ENCODE measurements around the gene DIP2B. TPM values are rescaled to one million over a fixed set of nuclear protein-coding genes. Genes with fewer than 3 reads are reported as not detected.

The DIP2B gene
- polyA plus RNA-seq, 3 donors: 3.5 to 12.3 (median 6.5) TPM

DNA sequence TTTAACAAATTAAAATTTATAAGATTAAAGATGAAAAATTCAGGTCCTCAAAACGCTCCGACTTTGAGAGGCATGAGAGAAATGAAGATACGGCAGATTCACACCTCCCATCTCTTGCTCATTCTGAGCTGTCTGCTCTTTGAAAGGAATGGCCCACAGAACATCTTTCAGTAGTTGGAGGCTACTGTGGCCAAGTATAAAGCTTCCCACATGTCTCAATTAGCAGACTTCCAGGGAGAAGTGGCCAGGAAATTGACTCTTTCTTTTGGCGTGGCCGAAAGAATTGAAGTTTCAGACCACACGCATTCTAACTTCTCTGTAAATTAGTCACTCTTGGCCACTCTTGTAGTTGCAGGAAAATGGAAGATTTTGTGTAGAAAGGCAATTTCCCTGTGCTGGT is 129.2 kb downstream of the DIP2B start:
- Histone ChIP-seq H3K4me1 (ENCODE audit: control insufficient read depth in 1 of 2, insufficient read depth in 2 of 2, low read length in 2 of 2) (peaks cover 22 to 23% of the 10 kb centered on the region in 2 donors), H3K4me3 (replicated peaks in 1 of 3; ENCODE audit: low read depth in 2 of 3, low read length in 3 of 3) (no peak overlapping the region), H4K20me1 (ENCODE audit: insufficient read depth, low read length) (peaks cover 64% of the 10 kb centered on the region), H3K36me3 (replicated peaks in 1 of 2; ENCODE audit: control insufficient read depth in 1 of 2, insufficient read depth in 2 of 2, low read length in 2 of 2) (peaks cover 10 to 24% of the 10 kb centered on the region in 2 donors), H3K9ac (ENCODE audit: insufficient read depth, low read length, poor library complexity, severe bottlenecking) (no peak overlapping the region), H3K27ac (ENCODE audit: low read depth in 1 of 2, low read length in 2 of 2) (peak overlapping the region in 1 of 2 donors; percentile 14), H3K4me2 (replicated peaks; ENCODE audit: extremely low read depth, low read length, poor library complexity, severe bottlenecking) (no peak overlapping the region), H3K9me3 (replicated peaks in 1 of 2; ENCODE audit: control insufficient read depth in 1 of 2, insufficient read depth in 1 of 2, low read length in 2 of 2) (no peaks in the 10 kb centered on the region), H2AFZ (ENCODE audit: insufficient read depth, low read depth, low read length, poor library complexity, severe bottlenecking) (no peak overlapping the region), H3K27me3 (ENCODE audit: control insufficient read depth in 2 of 2, insufficient read depth in 2 of 2, low read length in 2 of 2) (no peaks in the 10 kb centered on the region), H3K79me2 (ENCODE audit: insufficient read depth, low read length) (peaks cover 48% of the 10 kb centered on the region)
- no peaks in the 10 kb centered on the region for H3K27me3 Mint-ChIP-seq (ENCODE audit: low read depth in 3 of 3)
- intact Hi-C loops (cut with micrococcal nuclease): no loop called here
- WGBS (ENCODE audit: insufficient coverage): no CpG with 5 or more reads among the region's 6 CpGs
- H3K27ac Mint-ChIP-seq: peak overlapping the region; percentile 7 to 78 (median 30)
- H3K36me3 Mint-ChIP-seq: peaks cover 11 to 24% of the 10 kb centered on the region in 2 donors
- TF ChIP-seq, protein P1, sequence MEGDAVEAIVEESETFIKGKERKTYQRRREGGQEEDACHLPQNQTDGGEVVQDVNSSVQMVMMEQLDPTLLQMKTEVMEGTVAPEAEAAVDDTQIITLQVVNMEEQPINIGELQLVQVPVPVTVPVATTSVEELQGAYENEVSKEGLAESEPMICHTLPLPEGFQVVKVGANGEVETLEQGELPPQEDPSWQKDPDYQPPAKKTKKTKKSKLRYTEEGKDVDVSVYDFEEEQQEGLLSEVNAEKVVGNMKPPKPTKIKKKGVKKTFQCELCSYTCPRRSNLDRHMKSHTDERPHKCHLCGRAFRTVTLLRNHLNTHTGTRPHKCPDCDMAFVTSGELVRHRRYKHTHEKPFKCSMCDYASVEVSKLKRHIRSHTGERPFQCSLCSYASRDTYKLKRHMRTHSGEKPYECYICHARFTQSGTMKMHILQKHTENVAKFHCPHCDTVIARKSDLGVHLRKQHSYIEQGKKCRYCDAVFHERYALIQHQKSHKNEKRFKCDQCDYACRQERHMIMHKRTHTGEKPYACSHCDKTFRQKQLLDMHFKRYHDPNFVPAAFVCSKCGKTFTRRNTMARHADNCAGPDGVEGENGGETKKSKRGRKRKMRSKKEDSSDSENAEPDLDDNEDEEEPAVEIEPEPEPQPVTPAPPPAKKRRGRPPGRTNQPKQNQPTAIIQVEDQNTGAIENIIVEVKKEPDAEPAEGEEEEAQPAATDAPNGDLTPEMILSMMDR (IDR thresholded peaks at IDR 0.05): no peak
- H3K4me1 Mint-ChIP-seq: peaks cover 32% of the 10 kb centered on the region
- no peak overlapping the region for H3K4me3 Mint-ChIP-seq
- peak in 1 of 3 donors; percentile 15 for DNase-seq
- H3K9me3 Mint-ChIP-seq: no peaks in the 10 kb centered on the region

DNA sequence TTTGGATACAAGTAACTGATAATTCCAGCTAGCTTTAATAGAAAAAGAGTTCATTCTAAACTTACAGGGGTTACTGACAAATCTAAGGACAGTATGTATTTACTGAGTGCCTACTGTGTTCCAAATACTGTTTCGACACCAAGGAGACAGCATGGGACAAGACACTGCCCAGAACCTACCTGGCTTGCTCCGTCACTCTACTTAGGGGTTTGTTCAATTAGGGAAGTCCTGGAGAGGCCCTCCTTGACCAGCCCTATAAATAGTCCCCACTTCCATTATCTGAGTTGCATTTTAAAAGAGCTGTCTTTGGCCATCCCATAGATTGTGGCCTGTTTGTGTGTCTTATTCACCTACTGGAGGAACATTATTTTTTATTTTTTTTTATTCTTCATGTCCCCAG is 129.6 kb downstream of the DIP2B start:
- intact Hi-C loops (cut with micrococcal nuclease): no loop called here
- no peaks in the 10 kb centered on the region for H3K9me3 Mint-ChIP-seq
- Histone ChIP-seq H3K4me3 (replicated peaks in 1 of 3; ENCODE audit: low read depth in 2 of 3, low read length in 3 of 3) (no peak overlapping the region), H3K4me2 (replicated peaks; ENCODE audit: extremely low read depth, low read length, poor library complexity, severe bottlenecking) (no peak overlapping the region), H3K9ac (ENCODE audit: insufficient read depth, low read length, poor library complexity, severe bottlenecking) (no peak overlapping the region), H3K27me3 (ENCODE audit: control insufficient read depth in 2 of 2, insufficient read depth in 2 of 2, low read length in 2 of 2) (no peaks in the 10 kb centered on the region), H2AFZ (ENCODE audit: insufficient read depth, low read depth, low read length, poor library complexity, severe bottlenecking) (no peak overlapping the region), H3K36me3 (replicated peaks in 1 of 2; ENCODE audit: control insufficient read depth in 1 of 2, insufficient read depth in 2 of 2, low read length in 2 of 2) (peaks cover 7 to 20% of the 10 kb centered on the region in 2 donors), H3K9me3 (replicated peaks in 1 of 2; ENCODE audit: control insufficient read depth in 1 of 2, insufficient read depth in 1 of 2, low read length in 2 of 2) (no peaks in the 10 kb centered on the region), H3K4me1 (ENCODE audit: control insufficient read depth in 1 of 2, insufficient read depth in 2 of 2, low read length in 2 of 2) (peaks cover 22 to 23% of the 10 kb centered on the region in 2 donors), H3K27ac (ENCODE audit: low read depth in 1 of 2, low read length in 2 of 2) (peak overlapping the region in 1 of 2 donors; percentile 14), H4K20me1 (ENCODE audit: insufficient read depth, low read length) (peaks cover 66% of the 10 kb centered on the region), H3K79me2 (ENCODE audit: insufficient read depth, low read length) (peaks cover 52% of the 10 kb centered on the region)
- peak in 2 of 3 donors; percentile 16 for DNase-seq
- H3K4me3 Mint-ChIP-seq: no peak overlapping the region
- TF ChIP-seq, protein P1 (IDR thresholded peaks at IDR 0.05): no peak
- peaks cover 35% of the 10 kb centered on the region for H3K4me1 Mint-ChIP-seq
- WGBS (ENCODE audit: insufficient coverage): no CpG with 5 or more reads among the region's 2 CpGs
- no peaks in the 10 kb centered on the region for H3K27me3 Mint-ChIP-seq (ENCODE audit: low read depth in 3 of 3)
- H3K36me3 Mint-ChIP-seq: peaks cover 9 to 19% of the 10 kb centered on the region in 2 donors
- peak overlapping the region in 5 of 7 donors; percentile 23 to 65 (median 30) for H3K27ac Mint-ChIP-seq

All from CD14-positive monocyte (primary cell).